B cell (primary cell): Measurements from ENCODE around the gene CPSF4L.

ENCODE experiments used
- CTCF ChIP-seq: fragments of 200-600 bp; IDR thresholded peaks from one replicate; pipeline ENCODE4 v1.8.0; 2022; ENCODE audit warnings: antibody characterized with exemption, mild to moderate bottlenecking
- EZH2 ChIP-seq: IDR thresholded peaks from 2 replicates; pipeline ENCODE4 v1.6.1; 2012; ENCODE audit warnings: borderline replicate concordance, low read depth, mild to moderate bottlenecking, moderate library complexity, low read length; ENCODE audit not compliant: insufficient read depth, poor library complexity, severe bottlenecking

DNA sequence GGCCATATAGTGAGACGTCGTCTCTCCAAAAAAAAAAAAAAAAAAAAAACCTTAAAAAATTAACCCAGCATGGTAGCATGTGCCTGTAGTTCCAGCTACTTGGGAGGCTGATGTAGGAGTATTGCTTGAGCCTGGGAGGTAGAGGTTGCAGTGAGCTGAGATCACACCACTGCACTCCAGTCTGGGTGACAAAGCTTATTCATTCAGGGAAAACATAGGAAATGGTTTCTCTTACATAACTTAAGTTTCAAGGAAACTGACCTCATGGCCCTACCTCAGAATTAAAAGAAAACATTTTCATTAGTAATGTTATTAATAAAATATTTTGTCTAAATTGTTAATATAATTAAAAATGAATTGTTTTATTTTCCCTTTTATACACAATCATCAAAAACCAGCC, 37.4 kb downstream of the CPSF4L start:
- TF ChIP-seq CTCF: no peak
- no peak for TF ChIP-seq EZH2
